NCI-H2227 (cell line): ENCODE data around the gene SEC14L1.

Source experiments
- DNase-seq: peaks from one replicate; lab custom pipeline; 2025; ENCODE audit not compliant: unreplicated experiment; lab: John Stamatoyannopoulos, UW

The SEC14L1 gene

GRCh38 chr17:77188084-77189066 lies 47.6 kb downstream of the SEC14L1 start:
- no peak for DNase-seq

- DNase-seq = no peak
These were observed 48.4 kb downstream of the SEC14L1 start for GRCh38 chr17:77189148-77189547.

DNA sequence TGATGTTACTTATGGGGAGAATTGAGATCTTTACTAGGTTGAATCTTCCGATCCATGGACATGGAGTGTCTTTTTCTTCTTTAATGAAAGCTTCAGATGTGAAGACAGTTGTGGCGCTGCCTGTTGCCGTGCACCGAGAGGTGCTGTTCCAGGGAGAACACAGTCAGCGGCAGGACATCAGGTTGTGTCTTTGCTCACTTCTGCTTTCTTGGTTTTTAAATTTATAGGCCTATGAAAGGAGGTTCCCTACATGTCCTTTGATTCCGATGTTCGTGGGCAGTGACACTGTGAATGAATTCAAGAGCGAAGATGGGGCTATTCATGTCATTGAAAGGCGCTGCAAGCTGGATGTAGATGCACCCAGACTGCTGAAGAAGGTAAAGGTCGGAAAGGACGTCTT lies 49.8 kb downstream of the SEC14L1 start:
- DNase-seq = no peak

GRCh38 chr17:77191244-77191643 lies 50.5 kb downstream of the SEC14L1 start:
- peak; percentile 25 for DNase-seq

- DNase-seq = no peak
These were observed 52.9 kb downstream of the SEC14L1 start for GRCh38 chr17:77193653-77194052.

- DNase-seq = no peak
These were observed 53.4 kb downstream of the SEC14L1 start for GRCh38 chr17:77194179-77194578.

- no peak for DNase-seq
These were observed 55.5 kb downstream of the SEC14L1 start for GRCh38 chr17:77196251-77196650.

- DNase-seq = no peak
These were observed 56.3 kb downstream of the SEC14L1 start for GRCh38 chr17:77197115-77197514.

DNA sequence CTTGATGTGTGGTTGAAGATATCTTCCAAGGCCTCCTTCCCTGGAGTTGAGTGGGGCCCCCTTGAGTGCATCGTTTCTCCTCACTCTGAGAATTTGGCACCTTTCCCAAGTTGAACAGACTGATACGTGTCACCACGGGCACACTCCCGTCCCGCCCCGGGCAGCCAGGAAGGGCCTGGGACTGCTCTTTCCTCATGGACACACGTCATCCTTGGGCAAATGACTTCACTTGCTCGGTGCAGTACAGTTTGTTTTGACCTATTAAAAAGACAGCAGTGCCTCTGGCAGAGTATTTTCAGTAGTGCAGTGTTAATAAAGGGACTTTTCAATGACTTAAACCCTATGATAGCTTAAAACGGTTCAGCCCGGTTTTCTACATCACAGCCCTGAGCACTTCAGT lies 59.9 kb downstream of the SEC14L1 start:
- no peak for DNase-seq

DNA sequence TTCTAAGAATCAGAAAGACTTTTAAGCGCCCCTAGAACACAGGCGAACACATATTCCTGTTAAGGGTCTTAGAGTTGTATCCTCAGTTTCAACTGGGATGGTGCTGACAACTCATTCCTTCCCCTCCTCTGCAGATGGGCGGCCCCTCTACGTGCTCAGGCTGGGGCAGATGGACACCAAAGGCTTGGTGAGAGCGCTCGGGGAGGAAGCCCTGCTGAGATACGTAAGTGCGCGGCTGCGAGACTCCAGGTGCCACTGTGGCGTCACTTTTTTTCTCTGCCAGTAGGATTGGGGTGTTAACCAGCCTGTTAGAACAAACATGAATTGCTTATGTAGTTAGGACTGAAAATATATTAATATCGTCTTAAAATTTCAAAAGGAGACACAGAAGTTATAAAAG lies 62.7 kb downstream of the SEC14L1 start:
- no peak for DNase-seq

GRCh38 chr17:77203846-77204245 lies 63.1 kb downstream of the SEC14L1 start:
- DNase-seq = no peak

- no peak for DNase-seq
These were observed 63.8 kb downstream of the SEC14L1 start for GRCh38 chr17:77204536-77204935.

- no peak for DNase-seq
These were observed 64.8 kb downstream of the SEC14L1 start for GRCh38 chr17:77205396-77206125.

DNA sequence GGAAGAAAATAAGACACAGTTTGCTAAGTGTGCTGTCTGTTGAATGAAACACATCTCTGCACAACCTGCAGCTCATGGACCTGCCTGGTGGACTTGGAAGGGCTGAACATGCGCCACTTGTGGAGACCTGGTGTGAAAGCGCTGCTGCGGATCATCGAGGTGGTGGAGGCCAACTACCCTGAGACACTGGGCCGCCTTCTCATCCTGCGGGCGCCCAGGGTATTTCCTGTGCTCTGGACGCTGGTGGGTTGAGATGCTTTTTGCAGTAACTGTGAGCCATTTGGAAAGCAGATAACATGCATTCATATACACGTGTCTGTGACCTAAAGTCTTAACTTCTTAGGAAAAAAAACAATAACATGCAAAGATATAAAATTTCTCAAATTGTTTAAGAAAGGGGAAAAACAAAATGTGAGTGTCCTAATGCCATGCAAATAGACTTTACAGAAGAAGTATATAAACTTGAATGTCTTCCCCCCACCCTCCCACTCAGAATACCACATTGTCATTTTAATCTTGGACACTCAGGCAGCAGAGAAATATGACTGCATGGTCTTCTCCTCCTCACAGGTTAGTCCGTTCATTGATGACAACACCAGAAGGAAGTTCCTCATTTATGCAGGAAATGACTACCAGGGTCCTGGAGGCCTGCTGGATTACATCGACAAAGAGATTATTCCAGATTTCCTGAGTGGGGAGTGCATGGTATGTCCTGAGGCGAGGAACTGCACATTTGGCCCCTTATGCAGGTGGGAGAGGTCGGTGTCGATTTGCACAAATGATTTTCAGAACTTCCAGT lies 65.6 kb downstream of the SEC14L1 start:
- no peak for DNase-seq

DNA sequence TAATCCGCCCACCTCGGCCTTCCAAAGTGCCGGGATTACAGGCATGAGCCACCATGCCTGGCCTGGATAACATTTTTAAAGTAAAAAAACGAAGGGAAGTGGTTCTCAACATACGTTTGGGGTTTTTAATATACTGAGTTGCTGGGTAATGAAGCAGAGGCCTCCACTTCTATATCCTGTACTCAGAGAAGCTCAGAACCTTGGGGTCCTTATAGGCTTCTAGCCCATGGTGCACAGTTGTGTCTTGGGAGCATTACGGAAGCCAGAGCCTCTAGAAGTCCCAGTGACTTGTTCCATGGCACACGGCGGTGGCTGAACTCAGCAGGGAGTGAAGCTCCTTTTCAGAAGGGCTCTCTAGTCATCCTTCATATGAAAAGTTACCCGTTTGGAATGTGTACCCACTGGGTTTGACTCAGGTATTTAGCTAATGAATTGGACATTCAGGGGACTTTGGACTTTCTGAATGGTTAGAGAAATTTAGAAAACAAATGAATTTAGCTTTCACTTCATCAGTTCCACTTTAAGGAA lies 67.0 kb downstream of the SEC14L1 start:
- DNase-seq = no peak

DNA sequence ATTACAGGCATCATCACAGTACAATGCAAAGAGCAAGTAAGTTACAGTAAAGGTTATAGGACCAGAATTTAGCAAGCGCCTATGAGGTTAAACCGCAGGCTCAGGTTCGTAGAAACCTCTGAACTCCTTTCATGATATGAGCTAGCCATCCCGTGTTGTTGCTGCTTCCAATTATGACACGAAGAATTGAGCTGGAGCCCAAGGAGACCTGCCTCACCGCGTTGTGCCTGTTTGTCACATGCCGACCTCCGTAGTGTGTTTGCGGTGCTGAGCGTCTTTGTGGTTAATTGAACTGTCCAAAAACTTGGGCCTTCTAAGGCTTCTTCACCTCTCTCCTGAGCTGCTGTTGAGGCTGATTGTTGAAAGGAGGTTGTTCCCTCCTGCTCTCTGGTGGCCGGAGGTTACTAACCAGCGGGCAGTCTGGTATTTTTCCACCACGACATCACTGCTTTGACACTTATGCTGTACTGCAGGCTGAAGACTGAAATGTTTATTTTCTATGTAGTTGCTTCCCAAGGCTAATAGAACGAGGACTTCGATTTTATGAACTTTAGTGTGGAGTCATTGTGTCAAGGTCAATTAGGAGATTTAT lies 67.5 kb downstream of the SEC14L1 start:
- DNase-seq = no peak

DNA sequence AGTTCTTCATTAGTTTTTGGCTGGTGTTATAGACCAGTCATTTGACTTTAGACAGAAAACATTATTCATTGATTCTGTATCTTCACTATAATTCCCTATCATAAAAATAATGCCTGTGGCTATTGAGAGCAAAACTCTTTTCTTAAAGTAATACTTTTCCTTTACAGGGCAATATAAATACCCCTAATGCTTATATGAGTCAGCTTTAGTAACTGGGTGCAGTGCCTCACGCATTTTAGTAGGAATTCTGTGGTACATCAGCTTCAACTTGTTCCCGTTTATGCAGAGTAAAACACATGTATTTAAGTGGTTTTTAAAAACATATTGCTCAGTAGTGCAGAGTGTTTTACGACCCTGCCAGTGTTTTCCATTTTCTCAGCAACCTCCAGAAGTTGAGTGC lies 68.1 kb downstream of the SEC14L1 start:
- no peak for DNase-seq

DNA sequence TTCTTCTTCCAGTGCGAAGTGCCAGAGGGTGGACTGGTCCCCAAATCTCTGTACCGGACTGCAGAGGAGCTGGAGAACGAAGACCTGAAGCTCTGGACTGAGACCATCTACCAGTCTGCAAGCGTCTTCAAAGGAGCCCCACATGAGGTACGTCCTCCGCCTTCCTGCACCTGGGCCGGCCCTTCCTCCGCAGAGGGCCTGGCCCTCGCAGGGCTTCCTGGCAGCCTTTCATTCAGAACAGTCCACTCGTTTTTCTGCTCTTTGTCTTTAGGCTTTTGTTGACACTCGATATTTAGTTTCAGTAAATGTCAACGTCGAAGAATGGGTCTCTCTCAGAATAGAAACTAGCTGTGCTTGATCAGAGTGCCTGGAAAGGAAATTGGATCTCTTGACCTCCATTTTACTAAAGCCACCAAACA lies 68.6 kb downstream of the SEC14L1 start:
- no peak for DNase-seq

DNA sequence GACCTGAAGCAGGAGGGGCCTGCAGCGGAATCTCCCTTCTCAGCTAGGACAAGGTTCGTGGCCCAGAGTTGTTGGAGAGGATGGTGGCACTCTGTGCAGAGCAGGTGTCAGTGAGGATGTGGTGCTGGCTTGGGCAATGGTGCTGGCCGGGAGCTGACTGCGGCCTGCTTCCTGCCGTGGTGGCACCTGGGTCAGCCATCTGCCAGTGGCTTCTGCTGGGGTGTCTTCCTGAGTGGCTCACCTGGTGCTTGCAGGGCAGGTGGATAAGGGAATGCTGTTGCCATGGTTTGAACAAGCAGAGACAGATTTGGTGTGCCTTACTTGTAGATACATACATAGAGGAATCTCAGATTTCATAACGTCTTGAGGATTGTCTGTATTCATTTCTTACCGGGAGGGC lies 69.6 kb downstream of the SEC14L1 start:
- DNase-seq = no peak

- no peak for DNase-seq
These were observed 70.3 kb downstream of the SEC14L1 start for GRCh38 chr17:77210946-77211541.
